KG1 (cell line): Measurements from ENCODE around the gene CEP162.
"Not testable (repeated sequence)": the region's sequence is repeated elsewhere in the genome, so short reads cannot be mapped to it uniquely, and the experiment has no call there.

ENCODE experiments used
- DNase-seq: peaks from one replicate; lab custom pipeline; 2025; lab: John Stamatoyannopoulos, UW

Gene CEP162

DNA sequence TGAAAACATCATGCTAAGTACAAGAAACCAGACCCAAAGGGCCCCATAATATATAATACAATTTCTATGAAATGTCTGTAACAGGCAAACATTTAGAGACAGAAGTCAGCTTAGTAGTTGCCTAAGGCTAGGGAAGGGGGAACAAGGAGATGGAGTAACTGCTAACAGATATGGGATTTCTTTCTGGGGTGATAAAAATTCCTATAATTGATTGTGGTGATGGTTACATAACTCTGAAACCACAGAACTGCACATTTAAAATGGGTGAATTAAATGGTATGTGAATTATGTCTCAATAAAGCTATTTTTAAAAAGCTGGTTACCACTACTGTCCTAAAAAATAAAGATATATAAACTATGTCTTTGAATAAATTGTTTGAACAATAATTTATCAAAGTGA lies 3.2 kb downstream of the CEP162 start:
- no peak for DNase-seq

- not testable (repeated sequence) for DNase-seq
These were observed 3.8 kb downstream of the CEP162 start for GRCh38 chr6:84223608-84224007.

DNA sequence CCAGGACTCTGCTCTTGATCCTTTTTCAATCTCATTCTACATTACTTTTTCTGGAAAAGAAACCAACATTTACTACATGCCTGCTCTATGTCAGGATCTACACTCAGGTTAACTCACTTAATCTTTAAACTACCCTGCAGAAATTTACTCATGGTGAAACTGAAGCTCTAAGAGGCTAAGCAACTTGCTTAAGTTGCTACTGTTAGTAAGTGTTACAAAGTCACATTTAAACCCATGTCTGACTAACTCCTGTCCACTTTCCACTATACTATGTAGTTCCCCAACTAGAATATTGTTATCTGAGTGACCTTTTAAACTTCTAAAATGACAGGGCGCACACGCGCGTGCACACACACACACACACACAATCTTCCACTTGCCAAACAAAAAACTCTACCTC lies 5.0 kb downstream of the CEP162 start:
- no peak for DNase-seq

DNA sequence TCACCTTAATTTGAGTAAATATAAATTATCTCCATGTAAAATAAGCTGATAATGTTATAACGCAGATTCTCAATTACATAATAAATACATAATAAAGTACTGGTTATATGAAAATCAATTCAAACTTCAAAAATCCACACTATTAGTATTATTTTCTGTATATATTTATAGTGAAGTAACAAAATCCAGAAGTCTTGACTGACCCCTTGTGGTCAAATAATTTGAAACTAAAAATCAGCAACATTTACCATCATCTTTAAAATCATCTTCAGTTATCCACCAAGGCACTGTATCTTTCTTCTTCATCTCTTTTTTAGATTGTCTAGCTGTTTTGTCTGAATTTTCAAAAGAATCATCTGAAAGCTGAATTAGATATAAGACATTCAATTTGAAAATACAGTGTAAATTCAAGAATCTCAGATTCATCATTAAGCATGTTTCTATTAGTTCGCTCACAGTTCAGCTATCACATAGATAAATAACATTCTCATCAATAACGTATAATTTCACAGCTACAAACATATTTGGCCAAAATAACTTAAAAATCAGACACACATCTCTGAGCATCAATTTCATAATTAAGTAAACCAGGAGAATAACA lies 6.5 kb downstream of the CEP162 start:
- DNase-seq = no peak

- DNase-seq = no peak
These were observed 9.4 kb downstream of the CEP162 start for GRCh38 chr6:84218091-84218490.

DNA sequence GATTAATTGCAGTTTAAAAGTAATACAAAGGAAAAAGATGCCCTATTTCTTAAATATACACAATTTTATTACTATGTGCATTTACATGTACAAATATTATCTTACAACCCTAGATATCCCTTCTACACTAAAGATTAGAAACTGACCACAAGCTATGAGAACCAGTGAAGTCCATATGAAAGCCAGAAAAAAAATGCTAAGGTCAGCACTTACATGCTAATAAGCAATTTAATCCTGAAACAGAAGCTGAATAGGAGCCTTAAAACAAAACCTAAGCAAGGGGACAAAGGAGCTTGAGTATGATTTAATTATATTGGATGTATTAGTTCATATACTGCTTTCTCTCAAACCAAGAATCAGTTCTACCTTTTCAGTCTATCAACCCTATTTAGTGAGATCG lies 14.2 kb downstream of the CEP162 start:
- DNase-seq = no peak

DNA sequence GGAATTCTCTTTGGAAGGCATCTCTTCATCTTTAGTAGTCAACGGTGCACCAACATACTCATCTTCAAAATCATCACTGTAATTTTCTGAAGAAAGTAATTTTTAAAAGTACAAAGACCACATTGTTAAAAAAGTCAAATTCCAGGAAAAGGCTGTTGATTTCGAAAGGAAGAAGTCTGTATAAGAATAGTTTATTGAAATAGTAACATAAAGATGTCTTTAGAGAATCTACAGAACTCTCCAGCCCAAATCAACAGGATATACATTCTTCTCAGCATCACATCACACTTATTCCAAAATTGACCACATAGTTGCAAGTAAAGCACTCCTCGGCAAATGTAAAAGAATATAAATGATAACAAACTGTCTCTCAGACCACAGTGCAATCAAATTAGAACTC lies 23.4 kb downstream of the CEP162 start:
- no peak for DNase-seq

- not testable (repeated sequence) for DNase-seq
These were observed 27.5 kb downstream of the CEP162 start for GRCh38 chr6:84199987-84200386.

GRCh38 chr6:84197708-84198107 lies 29.7 kb downstream of the CEP162 start:
- DNase-seq = no peak

DNA sequence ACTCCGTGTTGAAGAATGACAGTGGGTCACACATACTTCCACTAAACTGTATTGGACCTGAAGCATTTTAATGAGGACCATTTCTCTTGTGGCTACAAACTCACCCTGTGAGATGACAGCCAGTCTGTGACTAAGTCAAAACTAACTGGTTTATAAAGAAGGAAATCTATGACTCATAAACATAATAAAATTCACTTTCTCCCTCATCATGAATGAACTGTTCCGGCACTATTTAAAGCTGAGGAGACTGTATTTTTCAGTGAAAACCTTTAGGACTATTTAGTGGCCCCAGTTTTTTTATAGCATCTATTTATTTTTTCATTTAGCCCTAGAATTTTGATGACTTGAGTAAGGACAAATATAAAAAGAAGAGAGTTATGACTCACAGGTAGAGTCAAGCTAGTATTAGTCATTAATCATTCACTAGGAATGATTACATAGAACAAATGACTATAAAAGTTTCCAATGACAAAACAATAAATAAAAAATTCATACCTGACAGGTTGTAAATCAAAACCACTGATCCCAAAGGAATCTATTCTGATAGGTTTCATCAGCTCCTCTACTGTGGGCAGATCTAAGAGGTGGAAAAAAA lies 34.2 kb downstream of the CEP162 start:
- DNase-seq = no peak

GRCh38 chr6:84191802-84192201 lies 35.6 kb downstream of the CEP162 start:
- DNase-seq = no peak

DNA sequence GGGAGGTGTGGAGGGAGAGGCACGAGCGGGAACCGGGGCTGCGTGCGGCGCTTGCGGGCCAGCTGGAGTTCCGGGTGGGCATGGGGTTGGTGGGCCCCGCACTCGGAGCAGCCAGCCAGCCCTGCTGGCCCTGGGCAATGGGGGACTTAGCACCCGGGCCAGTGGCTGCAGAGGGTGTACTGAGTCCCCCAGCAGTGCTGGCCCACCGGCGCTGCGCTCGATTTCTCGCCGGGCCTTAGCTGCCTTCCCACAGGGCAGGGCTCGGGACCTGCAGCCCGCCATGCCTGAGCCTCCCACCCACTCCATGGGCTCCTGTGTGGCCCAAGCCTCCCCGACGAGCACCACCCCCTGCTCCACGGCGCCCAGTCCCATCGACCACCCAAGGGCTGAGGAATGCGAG lies 38.1 kb downstream of the CEP162 start:
- DNase-seq = not testable (repeated sequence)

GRCh38 chr6:84183430-84183829 lies 44.0 kb downstream of the CEP162 start:
- no peak for DNase-seq

- no peak for DNase-seq
These were observed 45.4 kb downstream of the CEP162 start for GRCh38 chr6:84182001-84182400.

- DNase-seq = no peak
These were observed 50.2 kb downstream of the CEP162 start for GRCh38 chr6:84177241-84177640.

DNA sequence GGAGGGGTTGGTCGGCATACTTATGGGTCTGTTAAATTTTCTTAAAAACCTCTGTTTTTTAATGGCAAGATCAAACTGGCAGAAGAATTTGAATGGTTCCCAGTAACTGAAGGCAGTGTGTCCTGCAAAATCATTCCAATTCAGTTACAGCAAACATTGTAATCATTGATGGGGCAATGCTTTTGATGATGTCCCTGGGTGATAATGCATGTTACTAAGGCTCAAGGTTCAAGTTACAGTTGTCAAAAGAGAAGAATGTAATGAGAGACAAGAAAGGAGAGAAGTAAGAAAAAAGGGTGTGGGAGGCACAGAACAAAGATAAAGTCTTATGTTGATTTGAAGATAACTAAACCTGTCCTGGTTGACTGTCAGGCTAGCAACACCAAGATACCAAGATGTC lies 54.9 kb downstream of the CEP162 start:
- DNase-seq = no peak

DNA sequence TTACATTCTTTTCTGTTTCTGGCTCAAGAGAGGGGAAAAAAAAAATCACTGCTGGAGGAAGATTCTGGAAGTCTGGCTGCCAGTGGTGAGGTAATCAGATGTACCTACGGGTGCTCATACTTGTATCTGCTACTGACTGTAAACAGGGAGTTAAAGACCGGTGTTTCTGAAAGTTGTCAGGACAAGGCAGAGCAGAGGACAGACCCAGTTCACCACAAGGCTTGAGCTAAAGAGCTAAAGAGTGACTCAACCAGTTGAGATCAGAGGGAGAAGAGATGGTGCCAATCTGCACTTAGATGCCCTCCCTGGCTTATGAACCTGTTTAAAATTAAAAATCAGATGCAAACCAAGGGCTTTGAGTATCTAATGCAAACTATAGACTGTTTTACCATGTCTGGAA lies 55.4 kb downstream of the CEP162 start:
- no peak for DNase-seq

DNA sequence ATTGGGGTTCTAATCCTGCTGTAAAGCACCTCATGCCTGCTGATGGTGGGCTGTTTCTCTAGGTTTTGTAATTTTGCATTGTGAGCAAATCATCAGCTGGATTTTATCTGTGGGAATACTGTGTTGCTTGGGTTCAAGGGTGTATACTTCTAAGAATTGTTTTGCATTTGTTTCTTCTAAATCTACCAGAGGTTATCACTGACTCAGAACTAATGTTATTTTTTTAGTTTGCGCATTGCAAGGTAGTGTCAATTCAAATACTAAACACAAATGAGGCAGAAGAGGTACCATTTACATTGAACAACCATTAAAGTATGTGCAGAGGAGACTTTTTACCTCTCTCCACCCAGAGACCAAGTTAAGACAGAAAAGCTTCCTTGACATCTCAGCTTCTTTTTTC lies 60.0 kb downstream of the CEP162 start:
- DNase-seq = no peak

GRCh38 chr6:84166395-84166794 lies 61.0 kb downstream of the CEP162 start:
- no peak for DNase-seq

GRCh38 chr6:84164328-84164727 lies 63.1 kb downstream of the CEP162 start:
- not testable (repeated sequence) for DNase-seq

DNA sequence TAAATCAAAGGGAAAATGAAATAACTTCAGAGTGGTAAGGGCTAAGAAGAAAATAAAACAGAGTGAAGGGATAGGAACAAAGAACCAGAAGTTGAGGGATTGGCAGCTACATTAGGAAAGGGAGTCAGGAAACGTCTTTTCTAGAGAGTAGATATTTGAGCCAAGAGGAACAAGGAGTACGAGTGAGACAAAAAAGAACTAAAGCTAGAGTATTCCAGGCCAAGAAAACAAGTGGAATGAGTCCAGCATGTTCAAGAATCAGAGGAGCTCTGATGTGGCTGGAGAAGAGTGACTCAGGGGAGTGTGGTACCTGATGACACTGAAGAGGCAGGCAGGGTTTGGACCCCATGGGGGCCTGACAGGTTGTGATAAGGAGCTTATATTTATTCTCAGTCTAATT lies 66.3 kb downstream of the CEP162 start:
- DNase-seq = no peak

DNA sequence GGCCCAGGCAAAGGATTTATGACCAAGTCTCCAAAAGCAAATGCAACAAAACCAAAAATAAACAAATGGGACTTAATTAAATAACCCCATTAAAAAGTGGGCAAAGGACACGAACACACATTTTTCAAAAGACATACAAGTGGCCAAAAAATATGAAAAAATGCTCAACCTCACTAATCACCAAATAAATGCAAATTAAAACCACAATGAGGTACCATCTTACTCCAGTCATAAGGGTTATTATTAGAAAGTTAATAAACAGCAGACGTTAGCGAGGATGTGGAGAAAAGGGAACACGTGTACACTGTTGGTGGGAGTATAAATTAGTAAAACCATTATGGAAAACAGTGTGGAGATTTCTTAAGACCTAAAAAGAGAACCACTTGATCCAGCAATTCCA lies 71.1 kb downstream of the CEP162 start:
- no peak for DNase-seq

DNA sequence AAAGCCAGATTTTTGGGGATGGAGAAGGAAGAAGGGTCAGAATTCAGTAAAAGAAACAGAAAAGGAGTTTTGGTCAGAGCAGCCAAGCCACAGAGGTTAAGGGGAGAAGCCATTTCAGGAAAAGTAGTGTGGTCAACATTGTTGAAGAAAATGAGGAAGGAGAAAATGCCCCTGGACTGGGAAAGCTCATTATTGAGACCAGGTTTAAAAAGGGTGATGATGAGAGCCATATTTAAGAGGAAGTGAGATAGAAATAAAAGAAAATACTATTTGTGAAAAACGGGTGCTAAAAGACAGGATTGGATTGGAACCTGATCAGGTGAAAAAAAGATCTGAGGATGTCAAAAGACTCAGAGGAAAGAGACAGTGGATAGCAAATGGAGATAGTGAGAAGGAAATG lies 75.8 kb downstream of the CEP162 start:
- DNase-seq = no peak

- DNase-seq = no peak
These were observed 76.7 kb downstream of the CEP162 start for GRCh38 chr6:84150705-84151104.
